Adrenal gland (tissue), 5 donors: ENCODE data around the gene RASL10A.

Source experiments
- CTCF ChIP-seq, 6 experiments: fragments of 450-650 bp in 4 of 6; fragments of 200-600 bp in 2 of 6; sonication (generic) in 1 of 6; IDR thresholded peaks; 1 replicate in 5 of 6; 2 replicates in 1 of 6; pipeline versions ENCODE4 v1.5.1 to v1.8.0; 2016 to 2021; ENCODE audit warnings: antibody characterized with exemption in 6 of 6, mild to moderate bottlenecking in 2 of 6, moderate library complexity in 1 of 6
- POLR2A ChIP-seq, 2 donors: fragments of 450-650 bp; IDR thresholded peaks; one replicate each; pipeline ENCODE4 v1.6.1; 2017; ENCODE audit warnings: antibody characterized with exemption in 2 of 2, mild to moderate bottlenecking in 2 of 2, moderate library complexity in 1 of 2
- donor health status: DM: no; HTN: no; CAD: no.

- no peak for TF ChIP-seq POLR2A (IDR thresholded peaks at IDR 0.05)
- no peak for TF ChIP-seq CTCF (IDR thresholded peaks at IDR 0.05)
Measured at GRCh38 chr22:29323641-29324040, 8.1 kb upstream of the RASL10A start.
